Tibial nerve (tissue), 4 donors: ENCODE data around the gene NPHP3. TPM values are rescaled to one million over a fixed set of nuclear protein-coding genes. Genes with fewer than 3 reads are reported as not detected.

ENCODE experiments used
- DNase-seq, 2 donors: peaks; one replicate each; pipeline ENCODE4 v3.0.0-alpha.2; 2019; ENCODE audit warnings: low spot score in 2 of 2
- H3K27ac ChIP-seq, 4 donors: fragments of 200-600 bp; sonication (generic) in 3 of 4; one replicate each; pipeline ENCODE4 v1.5.1; 2017 to 2019; ENCODE audit warnings: mild to moderate bottlenecking in 1 of 4
- H3K27me3 ChIP-seq, 2 donors: fragments of 200-600 bp; sonication (generic) in 1 of 2; one replicate each; pipeline versions ENCODE4 v1.5.1 to v1.6.0; 2017 to 2019
- H3K36me3 ChIP-seq, 3 donors: fragments of 200-600 bp; sonication (generic); one replicate each; pipeline ENCODE4 v1.5.1; 2018 to 2019
- H3K4me1 ChIP-seq, 4 donors: fragments of 200-600 bp; sonication (generic) in 3 of 4; one replicate each; pipeline ENCODE4 v1.5.1; 2017 to 2019
- H3K4me3 ChIP-seq, 4 donors: fragments of 200-600 bp; sonication (generic) in 3 of 4; one replicate each; pipeline ENCODE4 v1.5.1; 2017 to 2019; ENCODE audit warnings: mild to moderate bottlenecking in 1 of 4, moderate library complexity in 1 of 4
- H3K9me3 ChIP-seq, 4 donors: fragments of 200-600 bp; sonication (generic) in 3 of 4; one replicate each; pipeline ENCODE4 v1.5.1; 2017 to 2019
- CTCF ChIP-seq, 5 experiments: fragments of 200-600 bp in 3 of 5; fragments of 450-650 bp in 2 of 5; sonication (generic) in 3 of 5; IDR thresholded peaks; one replicate each; pipeline ENCODE4 v1.5.1; 2016 to 2019; ENCODE audit warnings: antibody characterized with exemption in 5 of 5, mild to moderate bottlenecking in 3 of 5, moderate library complexity in 2 of 5
- EP300 ChIP-seq, 2 donors: sonication (generic); formaldehyde crosslinking; IDR thresholded peaks; one replicate each; pipeline ENCODE4 v1.6.1; 2017; ENCODE audit warnings: antibody characterized with exemption in 2 of 2, mild to moderate bottlenecking in 1 of 2
- POLR2A ChIP-seq, 2 donors: fragments of 450-650 bp; IDR thresholded peaks; one replicate each; pipeline ENCODE4 v1.6.1; 2017; ENCODE audit warnings: antibody characterized with exemption in 2 of 2, mild to moderate bottlenecking in 2 of 2, moderate library complexity in 2 of 2
- WGBS, 2 donors: methylation state at CpG; one replicate each; pipeline ENCODE4 v1.1.5; 2018; 5-methylcytosine and 5-hydroxymethylcytosine counted together
- total RNA-seq, 4 donors: library from RNA; depleted of rRNA; stranded (reverse); fragments of >200 nt; gene quantifications; one replicate each; pipeline ENCODE4 v1.1.0, GENCODE V29; 2016

Gene NPHP3
- total RNA-seq, 4 donors from 2014 or later, result 52.2 to 92.9 (median 69.4) TPM

GRCh38 chr3:132716372-132716771 is 5.8 kb downstream of the NPHP3 start:
- no peaks in the 10 kb centered on the region for H3K9me3 ChIP-seq
- H3K27ac ChIP-seq, result no peak overlapping the region
- no peak for DNase-seq
- no peak overlapping the region for H3K4me3 ChIP-seq
- H3K4me1 ChIP-seq, result peaks cover 6 to 29% (median 22%) of the 10 kb centered on the region in 4 donors
- H3K27me3 ChIP-seq, result no peaks in the 10 kb centered on the region
- TF ChIP-seq EP300 (IDR thresholded peaks at IDR 0.05) (no peak), CTCF (IDR thresholded peaks at IDR 0.05) (no peak), POLR2A (IDR thresholded peaks at IDR 0.05) (no peak)
- peaks cover 0 to 66% (median 0%) of the 10 kb centered on the region in 3 donors for H3K36me3 ChIP-seq

GRCh38 chr3:132713977-132714727 is 8.1 kb downstream of the NPHP3 start:
- TF ChIP-seq CTCF (IDR thresholded peaks at IDR 0.05) (no peak), EP300 (IDR thresholded peaks at IDR 0.05) (no peak), POLR2A (IDR thresholded peaks at IDR 0.05) (no peak)
- no peak for DNase-seq
- Histone ChIP-seq H3K27ac (no peak overlapping the region), H3K27me3 (no peaks in the 10 kb centered on the region), H3K36me3 (peaks cover 0 to 79% (median 0%) of the 10 kb centered on the region in 3 donors), H3K4me1 (peaks cover 0 to 19% (median 3%) of the 10 kb centered on the region in 4 donors), H3K4me3 (no peak overlapping the region), H3K9me3 (no peaks in the 10 kb centered on the region)
- 82 to 85% methylated on average over 5 of the region's 5 CpGs for WGBS, 2 donors

GRCh38 chr3:132710311-132710710 is 11.9 kb downstream of the NPHP3 start:
- TF ChIP-seq CTCF (IDR thresholded peaks at IDR 0.05), result no peak
- TF ChIP-seq EP300 (IDR thresholded peaks at IDR 0.05), result no peak
- TF ChIP-seq POLR2A (IDR thresholded peaks at IDR 0.05), result no peak
- no peaks in the 10 kb centered on the region for H3K27me3 ChIP-seq
- no peak overlapping the region for H3K27ac ChIP-seq
- no peak overlapping the region for H3K4me3 ChIP-seq
- H3K9me3 ChIP-seq, result no peaks in the 10 kb centered on the region
- H3K4me1 ChIP-seq, result peaks cover 0 to 12% (median 0%) of the 10 kb centered on the region in 4 donors
- DNase-seq, result no peak
- H3K36me3 ChIP-seq, result peaks cover 0 to 78% (median 4%) of the 10 kb centered on the region in 3 donors
- 60 to 71% methylated on average over 6 of the region's 6 CpGs for WGBS, 2 donors

GRCh38 chr3:132709761-132710160 is 12.4 kb downstream of the NPHP3 start:
- H3K9me3 ChIP-seq, result no peaks in the 10 kb centered on the region

More at GRCh38 chr3:132709761-132710160, 12.4 kb downstream of the NPHP3 start:
- WGBS, 2 donors, result 42 to 45% methylated on average over 5 of the region's 5 CpGs
- H3K4me1 ChIP-seq, result peaks cover 0 to 12% (median 0%) of the 10 kb centered on the region in 4 donors
- peaks cover 0 to 78% (median 4%) of the 10 kb centered on the region in 3 donors for H3K36me3 ChIP-seq
- H3K27me3 ChIP-seq, result no peaks in the 10 kb centered on the region
- H3K4me3 ChIP-seq, result no peak overlapping the region
- H3K27ac ChIP-seq, result no peak overlapping the region
- TF ChIP-seq EP300 (IDR thresholded peaks at IDR 0.05) (no peak), CTCF (IDR thresholded peaks at IDR 0.05) (no peak), POLR2A (IDR thresholded peaks at IDR 0.05) (no peak)
- no peak for DNase-seq
